SK-N-MC (cell line): ENCODE data around the gene POU2AF2.

Source experiments
- DNase-seq: peaks from one replicate; pipeline ENCODE4 v3.0.0-alpha.2; 2011; ENCODE audit warnings: low read depth, low spot score
- H3K27ac ChIP-seq: fragments of 200-600 bp; sonication (generic); 2 replicates; pipeline ENCODE4 v1.5.1; 2016; ENCODE audit warnings: mixed run types
- H3K36me3 ChIP-seq: fragments of 200-600 bp; sonication (generic); 2 replicates; pipeline ENCODE4 v1.6.1; 2017; ENCODE audit warnings: antibody characterized with exemption, low read length, mixed read lengths; ENCODE audit not compliant: insufficient read depth
- H3K4me3 ChIP-seq: fragments of 200-600 bp; sonication (generic); 2 replicates; pipeline ENCODE4 v1.5.1; 2016
- H3K9ac ChIP-seq: fragments of 200-600 bp; sonication (generic); 2 replicates; pipeline ENCODE4 v1.8.0; 2017; ENCODE audit warnings: mixed run types, mixed read lengths; ENCODE audit not compliant: insufficient read length
- H3K9me3 ChIP-seq: fragments of 200-600 bp; sonication (generic); 2 replicates; pipeline ENCODE4 v1.6.1; 2017; ENCODE audit warnings: low read depth, mild to moderate bottlenecking, antibody characterized with exemption, low read length, moderate library complexity, mixed read lengths
- EZH2 ChIP-seq: fragments of 200-600 bp; sonication (generic); IDR thresholded peaks from one replicate; pipeline ENCODE4 v1.6.1; 2017; ENCODE audit warnings: antibody characterized with exemption
- FOXP2 ChIP-seq: optimal IDR thresholded peaks from 2 replicates; pipeline ENCODE3; 2011; ENCODE audit warnings: mild to moderate bottlenecking, moderate library complexity; ENCODE audit not compliant: insufficient read depth; ENCODE audit errors: extremely low read length, control extremely low read depth
- POLR2AphosphoS5 ChIP-seq: IDR thresholded peaks from 2 replicates; pipeline ENCODE4 v1.6.1; 2012; ENCODE audit warnings: mild to moderate bottlenecking, low read depth, low read length, borderline replicate concordance

Gene POU2AF2

GRCh38 chr11:111297696-111298095 lies 52.2 kb downstream of the POU2AF2 start:
- Histone ChIP-seq H3K9me3 (no peaks in the 10 kb centered on the region), H3K9ac (no peak overlapping the region), H3K4me3 (no peak overlapping the region), H3K36me3 (no peaks in the 10 kb centered on the region), H3K27ac (no peak overlapping the region)
- no peak for DNase-seq
- no peak for TF ChIP-seq FOXP2

GRCh38 chr11:111298413-111299100 lies 53.0 kb downstream of the POU2AF2 start, which contains the start of gene POU2AF3:
Gene POU2AF3, plus strand, starts transcription at chr11:111298546. Its CDS starts 36 bp downstream, at chr11:111298582.
- H3K4me3 ChIP-seq, result no peak within 1 kb of the TSS
- no peak within 1 kb of the TSS for H3K9ac ChIP-seq
- H3K9me3 ChIP-seq, result no peaks in the 10 kb centered on the region
- no peak for DNase-seq
- TF ChIP-seq FOXP2, result no peak
- no peak for TF ChIP-seq EZH2
- no peak for TF ChIP-seq POLR2AphosphoS5
- no peak within 1 kb of the TSS for H3K27ac ChIP-seq
- H3K36me3 ChIP-seq, result no peaks in the 10 kb centered on the region

GRCh38 chr11:111299101-111300026 lies 53.8 kb downstream of the POU2AF2 start:
- DNase-seq, result no peak
- H3K36me3 ChIP-seq, result no peaks in the 10 kb centered on the region
- H3K27ac ChIP-seq, result no peak overlapping the region
- TF ChIP-seq EZH2 (no peak), FOXP2 (no peak), POLR2AphosphoS5 (no peak)
- no peak overlapping the region for H3K9ac ChIP-seq
- no peaks in the 10 kb centered on the region for H3K9me3 ChIP-seq
- no peak overlapping the region for H3K4me3 ChIP-seq

DNA sequence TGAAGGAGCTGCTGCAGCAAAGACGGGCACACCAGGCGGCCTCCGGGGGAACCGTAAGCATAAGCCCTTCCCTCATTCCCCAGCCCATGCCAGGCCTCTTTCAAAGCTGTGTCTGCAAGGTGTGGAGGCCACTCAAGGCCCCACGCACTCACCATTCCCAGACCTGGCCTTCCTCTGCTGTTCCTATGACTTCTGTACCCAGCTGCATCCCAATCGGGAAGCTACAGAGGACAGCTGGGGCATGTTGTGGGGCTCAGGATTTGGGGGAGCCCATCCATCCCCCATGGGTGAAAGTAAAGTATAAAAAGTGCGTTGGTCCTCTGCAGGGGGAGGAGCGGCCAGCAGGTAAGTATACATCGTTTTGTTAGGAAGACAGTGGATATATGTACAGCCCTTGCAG lies 55.0 kb downstream of the POU2AF2 start:
- Histone ChIP-seq H3K9me3 (no peaks in the 10 kb centered on the region), H3K36me3 (no peaks in the 10 kb centered on the region), H3K27ac (no peak overlapping the region), H3K4me3 (no peak overlapping the region), H3K9ac (no peak overlapping the region)
- DNase-seq, result no peak
- TF ChIP-seq FOXP2, result no peak
- no peak for TF ChIP-seq EZH2
- TF ChIP-seq POLR2AphosphoS5, result no peak

DNA sequence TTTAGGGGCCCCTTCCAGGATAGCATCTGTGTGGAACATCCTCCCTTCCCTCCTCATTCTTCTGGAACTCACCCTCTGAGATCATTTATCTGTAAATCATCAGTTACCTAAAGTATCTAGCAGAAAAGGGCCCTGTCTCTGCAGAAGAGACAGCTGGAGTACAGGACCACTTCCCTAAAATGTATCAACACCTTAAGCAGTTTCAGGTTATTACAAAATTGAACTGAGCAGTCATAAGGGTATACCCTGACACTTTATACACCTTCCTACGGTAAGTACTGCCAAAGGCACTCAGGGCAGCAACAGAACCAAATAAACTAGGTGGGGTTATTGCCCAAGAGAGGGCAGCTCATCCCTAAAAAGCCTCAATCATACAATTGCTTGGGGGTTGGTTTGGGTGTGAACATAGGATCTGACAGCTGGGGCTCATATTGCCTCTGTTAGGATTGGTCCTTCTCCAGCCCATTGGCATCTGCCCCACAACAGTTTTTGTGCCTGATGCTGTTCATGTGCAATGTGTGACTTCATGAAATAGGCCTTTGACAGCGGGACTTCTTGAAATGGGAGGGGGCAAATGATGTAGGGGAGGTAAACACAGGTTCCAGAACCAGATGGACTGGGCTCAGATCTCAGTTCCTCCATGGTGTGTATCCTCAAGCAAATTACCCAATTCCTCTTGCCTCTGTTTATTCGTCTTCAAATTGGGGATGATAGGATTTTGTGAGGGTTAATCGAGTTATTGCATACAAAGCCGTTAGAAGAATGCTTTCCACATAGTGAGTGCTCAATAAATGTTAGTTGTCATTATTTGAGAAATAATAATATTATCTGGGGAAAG lies 55.7 kb downstream of the POU2AF2 start:
- Histone ChIP-seq H3K27ac (no peak overlapping the region), H3K4me3 (no peak overlapping the region), H3K9ac (no peak overlapping the region), H3K36me3 (no peaks in the 10 kb centered on the region), H3K9me3 (no peaks in the 10 kb centered on the region)
- no peak for DNase-seq
- TF ChIP-seq POLR2AphosphoS5 (no peak), FOXP2 (no peak), EZH2 (no peak)

DNA sequence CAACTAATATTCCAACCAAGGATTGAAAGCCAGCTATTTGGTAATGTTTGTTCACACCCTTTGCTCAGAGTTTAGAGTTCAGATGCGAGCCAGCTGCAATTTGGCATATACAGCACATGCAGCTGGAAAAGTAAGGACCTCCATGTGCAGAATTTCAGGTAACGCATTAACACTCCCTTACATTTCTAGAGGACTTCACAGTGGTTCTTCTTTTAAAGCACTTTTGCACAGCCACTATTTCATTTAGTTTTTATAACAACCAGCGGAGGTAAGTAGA lies 56.3 kb downstream of the POU2AF2 start:
- H3K9ac ChIP-seq, result no peak overlapping the region
- peak overlapping the region; percentile 3; the same call in 1 of the 2 replicates for H3K27ac ChIP-seq
- no peak for TF ChIP-seq EZH2
- TF ChIP-seq FOXP2, result no peak
- no peak for TF ChIP-seq POLR2AphosphoS5
- H3K4me3 ChIP-seq, result no peak overlapping the region
- no peaks in the 10 kb centered on the region for H3K36me3 ChIP-seq
- DNase-seq, result no peak
- H3K9me3 ChIP-seq, result no peaks in the 10 kb centered on the region

DNA sequence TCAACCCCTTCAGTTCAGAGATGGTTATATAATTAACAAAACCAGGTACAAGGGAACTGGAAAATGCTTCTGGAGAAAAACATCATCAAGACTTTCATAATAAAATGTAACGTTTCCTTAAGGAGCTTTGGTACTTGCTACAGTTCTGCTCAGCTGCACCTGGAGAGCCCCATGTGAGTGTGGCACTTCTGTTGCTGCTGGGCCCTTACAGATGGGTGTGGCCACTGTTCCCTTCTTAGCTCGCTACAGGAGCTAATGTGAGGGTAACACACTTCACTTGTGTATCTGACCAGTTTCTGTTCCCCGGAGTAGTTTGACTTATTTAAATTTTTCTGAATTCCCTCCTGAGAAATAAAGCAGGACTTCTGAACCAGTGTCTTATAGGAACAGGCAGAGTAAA lies 56.8 kb downstream of the POU2AF2 start:
- H3K9ac ChIP-seq, result no peak overlapping the region
- no peaks in the 10 kb centered on the region for H3K36me3 ChIP-seq
- H3K9me3 ChIP-seq, result no peaks in the 10 kb centered on the region
- H3K4me3 ChIP-seq, result 0 out of 2 replicates have a peak overlapping the region, but pooled peaks have one; percentile 17
- peak overlapping the region; percentile 3; the same call in 1 of the 2 replicates for H3K27ac ChIP-seq
- DNase-seq, result no peak
- no peak for TF ChIP-seq FOXP2
- TF ChIP-seq POLR2AphosphoS5, result no peak
- no peak for TF ChIP-seq EZH2

DNA sequence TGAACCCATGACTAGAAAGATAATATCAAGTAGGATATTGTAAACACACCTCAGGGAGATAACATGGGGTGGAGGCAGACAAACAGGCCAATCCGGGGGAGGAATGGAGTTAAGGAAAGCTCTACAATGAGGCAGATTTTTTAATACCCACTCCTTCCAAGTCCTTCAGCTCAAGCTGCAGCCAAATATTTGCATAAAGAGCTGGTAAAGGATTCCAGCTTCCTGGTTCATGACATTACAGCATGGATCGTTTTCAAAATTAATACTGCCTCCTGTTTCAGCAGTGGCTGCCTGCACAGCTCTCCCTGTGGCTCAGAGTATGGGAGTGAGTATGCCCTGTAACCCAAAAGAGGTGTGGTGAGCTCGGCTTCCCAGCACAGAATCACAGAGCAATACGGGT lies 57.9 kb downstream of the POU2AF2 start:
- Histone ChIP-seq H3K36me3 (no peaks in the 10 kb centered on the region), H3K9ac (peak overlapping the region; percentile 52), H3K9me3 (no peaks in the 10 kb centered on the region), H3K4me3 (peak overlapping the region; percentile 64), H3K27ac (peak overlapping the region; percentile 61)
- TF ChIP-seq FOXP2 (no peak), POLR2AphosphoS5 (no peak), EZH2 (no peak)
- DNase-seq, result no peak
